ENCODE data around the gene PRPSAP1. TPM values are rescaled to one million over a fixed set of nuclear protein-coding genes. Genes with fewer than 3 reads are reported as not detected.

Gene PRPSAP1
- total RNA-seq, 6 experiments from 2014 or later = 39.3 to 55.6 (median 45.1) TPM

GRCh38 chr17:76279742-76280287 lies 73.9 kb downstream of the PRPSAP1 start:
- Histone ChIP-seq H3K27me3 (no peaks in the 10 kb centered on the region), H3K27ac (no peak overlapping the region), H3K4me3 (no peak overlapping the region), H3K4me1 (no peaks in the 10 kb centered on the region), H3K36me3 (no peaks in the 10 kb centered on the region), H3K9me3 (no peaks in the 10 kb centered on the region)
- DNase-seq = peak in 1 of 3 donors; percentile 57
- 74% methylated on average over 7 of the region's 15 CpGs for WGBS (ENCODE audit: insufficient coverage, low coverage, low lambda C conversion rate, missing lambda C conversion rate)
- no peak for ATAC-seq
- intact Hi-C loops (cut with DNase I) = loop anchor here (5.0 to 10.0 kb wide), 2 partner anchors 158 to 265 kb away; no protein-coding TSS in a partner anchor
- TF ChIP-seq POLR2A (IDR thresholded peaks at IDR 0.05) = no peak
- TF ChIP-seq, protein P1, sequence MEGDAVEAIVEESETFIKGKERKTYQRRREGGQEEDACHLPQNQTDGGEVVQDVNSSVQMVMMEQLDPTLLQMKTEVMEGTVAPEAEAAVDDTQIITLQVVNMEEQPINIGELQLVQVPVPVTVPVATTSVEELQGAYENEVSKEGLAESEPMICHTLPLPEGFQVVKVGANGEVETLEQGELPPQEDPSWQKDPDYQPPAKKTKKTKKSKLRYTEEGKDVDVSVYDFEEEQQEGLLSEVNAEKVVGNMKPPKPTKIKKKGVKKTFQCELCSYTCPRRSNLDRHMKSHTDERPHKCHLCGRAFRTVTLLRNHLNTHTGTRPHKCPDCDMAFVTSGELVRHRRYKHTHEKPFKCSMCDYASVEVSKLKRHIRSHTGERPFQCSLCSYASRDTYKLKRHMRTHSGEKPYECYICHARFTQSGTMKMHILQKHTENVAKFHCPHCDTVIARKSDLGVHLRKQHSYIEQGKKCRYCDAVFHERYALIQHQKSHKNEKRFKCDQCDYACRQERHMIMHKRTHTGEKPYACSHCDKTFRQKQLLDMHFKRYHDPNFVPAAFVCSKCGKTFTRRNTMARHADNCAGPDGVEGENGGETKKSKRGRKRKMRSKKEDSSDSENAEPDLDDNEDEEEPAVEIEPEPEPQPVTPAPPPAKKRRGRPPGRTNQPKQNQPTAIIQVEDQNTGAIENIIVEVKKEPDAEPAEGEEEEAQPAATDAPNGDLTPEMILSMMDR (IDR thresholded peaks at IDR 0.05) = no peak

GRCh38 chr17:76278952-76279741 lies 74.6 kb downstream of the PRPSAP1 start:
- H3K27me3 ChIP-seq = no peaks in the 10 kb centered on the region
- DNase-seq = peak; percentile 88 to 91 (median 91)
- H3K9me3 ChIP-seq = no peaks in the 10 kb centered on the region
- peak; percentile 87 to 91 (median 89) for ATAC-seq
- TF ChIP-seq POLR2A (IDR thresholded peaks at IDR 0.05) = no peak
- TF ChIP-seq, protein P1 (IDR thresholded peaks at IDR 0.05) = peak; percentile 98 to 100 (median 98)
- 45% methylated on average over 17 of the region's 28 CpGs for WGBS (ENCODE audit: insufficient coverage, low coverage, low lambda C conversion rate, missing lambda C conversion rate)
- intact Hi-C loops (cut with DNase I) = no loop called here
- no peaks in the 10 kb centered on the region for H3K4me1 ChIP-seq
- no peak overlapping the region for H3K27ac ChIP-seq
- H3K36me3 ChIP-seq = no peaks in the 10 kb centered on the region
- H3K4me3 ChIP-seq = no peak overlapping the region

- H3K4me3 ChIP-seq = no peak overlapping the region
- no peaks in the 10 kb centered on the region for H3K36me3 ChIP-seq
- H3K9me3 ChIP-seq = no peaks in the 10 kb centered on the region
- WGBS (ENCODE audit: insufficient coverage, low coverage, low lambda C conversion rate, missing lambda C conversion rate) = 85% methylated on average over 4 of the region's 19 CpGs
- H3K4me1 ChIP-seq = no peaks in the 10 kb centered on the region
- no peak for ATAC-seq
- TF ChIP-seq, protein P1 (IDR thresholded peaks at IDR 0.05) = no peak
- TF ChIP-seq POLR2A (IDR thresholded peaks at IDR 0.05) = no peak
- no peaks in the 10 kb centered on the region for H3K27me3 ChIP-seq
- H3K27ac ChIP-seq = no peak overlapping the region
- intact Hi-C loops (cut with DNase I) = no loop called here
- no peak for DNase-seq
These were observed 75.3 kb downstream of the PRPSAP1 start for GRCh38 chr17:76278268-76278908.

DNA sequence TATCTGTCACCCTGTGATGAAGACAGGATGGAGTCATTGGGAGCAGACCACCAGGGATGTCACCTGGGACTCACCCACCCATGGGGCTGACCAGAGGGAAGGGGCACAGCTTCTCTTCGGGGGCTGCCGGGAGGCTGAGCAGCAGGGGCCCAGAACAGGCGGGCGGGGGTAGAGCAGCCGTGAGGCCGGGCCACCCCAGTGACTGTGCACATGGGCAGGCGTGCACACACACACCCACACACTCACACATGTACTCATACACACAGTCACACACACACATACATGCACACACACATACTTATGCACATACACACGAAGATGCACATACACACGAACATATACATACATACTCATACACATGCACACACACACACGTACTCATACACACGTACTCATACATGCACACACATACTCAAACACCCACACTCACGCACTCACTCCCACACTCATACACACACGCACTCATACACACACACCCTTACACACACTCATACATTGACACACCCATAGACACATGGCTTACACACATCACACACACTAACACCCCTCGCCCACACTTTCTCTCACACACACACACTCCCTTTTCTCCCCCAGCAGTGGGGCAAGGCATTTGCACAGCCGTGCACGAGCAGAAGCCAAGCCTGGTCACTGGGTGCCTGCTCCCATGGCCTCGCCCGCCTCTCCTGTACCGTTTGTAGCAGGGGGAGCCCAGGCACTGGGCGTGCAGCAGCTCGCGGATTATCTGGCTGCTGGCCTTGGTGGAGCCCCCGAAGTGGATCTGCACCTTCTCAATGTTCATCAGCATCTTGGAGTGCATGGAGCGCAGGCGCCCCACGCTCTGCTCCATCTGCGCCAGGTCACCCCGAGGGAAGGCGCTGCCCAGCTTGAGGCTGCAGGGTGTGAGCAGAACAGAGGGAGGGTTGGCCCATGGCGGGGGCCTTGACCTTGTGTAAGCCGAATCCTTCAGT lies 76.1 kb downstream of the PRPSAP1 start:
- H3K9me3 ChIP-seq = no peaks in the 10 kb centered on the region
- no peaks in the 10 kb centered on the region for H3K27me3 ChIP-seq
- TF ChIP-seq, protein P1 (IDR thresholded peaks at IDR 0.05) = no peak
- TF ChIP-seq POLR2A (IDR thresholded peaks at IDR 0.05) = no peak
- no peak overlapping the region for H3K4me3 ChIP-seq
- H3K36me3 ChIP-seq = no peaks in the 10 kb centered on the region
- no peaks in the 10 kb centered on the region for H3K4me1 ChIP-seq
- DNase-seq (peak in 1 of 3 donors; percentile 49), ATAC-seq (no peak)
- H3K27ac ChIP-seq = no peak overlapping the region
- intact Hi-C loops (cut with DNase I) = no loop called here
- WGBS (ENCODE audit: insufficient coverage, low coverage, low lambda C conversion rate, missing lambda C conversion rate) = 89% methylated on average over 9 of the region's 31 CpGs
